Activated T-helper 1 cell treated with anti-CD3 and anti-CD28 coated beads, Interleukin-12 subunit alpha, Interleukin-12 subunit beta, Interleukin-2, Interleukin-4 antibody, amounts not matched to agents 30 ng/mL and 10 ng/mL and 1 ng/mL, durations not matched to agents 14 hours and 24 hours and 36 hours (primary cell): ENCODE results near the gene DCC. TPM values are rescaled to one million over a fixed set of nuclear protein-coding genes. Genes with fewer than 3 reads are reported as not detected.

Source experiments
- DNase-seq: peaks from one replicate; pipeline ENCODE4 v3.0.0; 2021; ENCODE audit warnings: low spot score
- H3K27ac Mint-ChIP-seq: one replicate; pipeline ENCODE4 v1.8.0; 2021; ENCODE audit warnings: mild to moderate bottlenecking, mixed read lengths
- H3K27me3 Mint-ChIP-seq: one replicate; pipeline ENCODE4 v1.8.0; 2022; ENCODE audit warnings: mild to moderate bottlenecking, moderate library complexity, mixed read lengths; ENCODE audit not compliant: insufficient read depth
- H3K36me3 Mint-ChIP-seq: one replicate; pipeline ENCODE4 v1.8.0; 2021; ENCODE audit warnings: low read depth, mixed read lengths
- H3K4me1 Mint-ChIP-seq: one replicate; pipeline ENCODE4 v1.8.0; 2021; ENCODE audit warnings: low read depth, mixed read lengths
- H3K4me3 Mint-ChIP-seq: one replicate; pipeline ENCODE4 v1.8.0; 2021; ENCODE audit warnings: mild to moderate bottlenecking, moderate library complexity, mixed read lengths
- H3K9me3 Mint-ChIP-seq: one replicate; pipeline ENCODE4 v1.8.0; 2021; ENCODE audit warnings: mixed read lengths
- intact Hi-C: fragments of 100-400 bp; cut with micrococcal nuclease; formaldehyde crosslinking; loops from one replicate; pipeline ENCODE4 v1.15.1; 2024
- total RNA-seq: library from RNA; stranded (reverse); gene quantifications from 2 replicates; pipeline ENCODE4 v1.2.3, GENCODE V29; 2022

DCC gene
- total RNA-seq, 1 donor from 2014 or later = not detected

GRCh38 chr18:52602820-52603219, 262.8 kb downstream of the DCC start:
- H3K9me3 Mint-ChIP-seq = peaks cover 4% of the 10 kb centered on the region
- no peak for DNase-seq
- no peak overlapping the region for H3K4me3 Mint-ChIP-seq
- H3K36me3 Mint-ChIP-seq = no peaks in the 10 kb centered on the region
- no peaks in the 10 kb centered on the region for H3K27me3 Mint-ChIP-seq
- intact Hi-C loops = no loop called here
- H3K27ac Mint-ChIP-seq = no peak overlapping the region
- no peaks in the 10 kb centered on the region for H3K4me1 Mint-ChIP-seq

GRCh38 chr18:52605345-52605744, 265.3 kb downstream of the DCC start:
- intact Hi-C loops = no loop called here
- Mint-ChIP-seq H3K4me1 (no peaks in the 10 kb centered on the region), H3K9me3 (no peaks in the 10 kb centered on the region), H3K27ac (no peak overlapping the region), H3K27me3 (no peaks in the 10 kb centered on the region), H3K36me3 (no peaks in the 10 kb centered on the region), H3K4me3 (no peak overlapping the region)
- DNase-seq = no peak

- no peaks in the 10 kb centered on the region for H3K4me1 Mint-ChIP-seq
- intact Hi-C loops = no loop called here
- H3K4me3 Mint-ChIP-seq = no peak overlapping the region
- no peak overlapping the region for H3K27ac Mint-ChIP-seq
- H3K36me3 Mint-ChIP-seq = no peaks in the 10 kb centered on the region
- no peaks in the 10 kb centered on the region for H3K9me3 Mint-ChIP-seq
- no peaks in the 10 kb centered on the region for H3K27me3 Mint-ChIP-seq
- no peak for DNase-seq
These were observed 268.0 kb downstream of the DCC start for GRCh38 chr18:52607985-52608384.

GRCh38 chr18:52610451-52611115, 270.6 kb downstream of the DCC start:
- H3K4me3 Mint-ChIP-seq = no peak overlapping the region

GRCh38 chr18:52612406-52612805, 272.4 kb downstream of the DCC start:
- Mint-ChIP-seq H3K27ac (no peak overlapping the region), H3K27me3 (no peaks in the 10 kb centered on the region), H3K4me1 (no peaks in the 10 kb centered on the region), H3K9me3 (no peaks in the 10 kb centered on the region), H3K36me3 (no peaks in the 10 kb centered on the region), H3K4me3 (no peak overlapping the region)
- intact Hi-C loops = no loop called here
- DNase-seq = no peak

More at GRCh38 chr18:52610451-52611115, 270.6 kb downstream of the DCC start:
- no peaks in the 10 kb centered on the region for H3K4me1 Mint-ChIP-seq
- H3K27me3 Mint-ChIP-seq = no peaks in the 10 kb centered on the region
- intact Hi-C loops = no loop called here
- DNase-seq = no peak
- no peak overlapping the region for H3K27ac Mint-ChIP-seq
- H3K9me3 Mint-ChIP-seq = no peaks in the 10 kb centered on the region
- no peaks in the 10 kb centered on the region for H3K36me3 Mint-ChIP-seq

- Mint-ChIP-seq H3K4me1 (no peaks in the 10 kb centered on the region), H3K36me3 (no peaks in the 10 kb centered on the region), H3K27me3 (no peaks in the 10 kb centered on the region), H3K27ac (no peak overlapping the region), H3K4me3 (no peak overlapping the region), H3K9me3 (no peaks in the 10 kb centered on the region)
- intact Hi-C loops = no loop called here
- DNase-seq = no peak
These were observed 275.3 kb downstream of the DCC start for GRCh38 chr18:52615321-52615720.

- no peak overlapping the region for H3K27ac Mint-ChIP-seq
- H3K4me1 Mint-ChIP-seq = no peaks in the 10 kb centered on the region
- H3K27me3 Mint-ChIP-seq = no peaks in the 10 kb centered on the region
- H3K4me3 Mint-ChIP-seq = no peak overlapping the region
- intact Hi-C loops = no loop called here
- H3K36me3 Mint-ChIP-seq = no peaks in the 10 kb centered on the region
- H3K9me3 Mint-ChIP-seq = no peaks in the 10 kb centered on the region
- no peak for DNase-seq
These were observed 275.9 kb downstream of the DCC start for GRCh38 chr18:52615943-52616342.

- H3K4me1 Mint-ChIP-seq = no peaks in the 10 kb centered on the region
- no peak overlapping the region for H3K27ac Mint-ChIP-seq
- H3K9me3 Mint-ChIP-seq = peaks cover 4% of the 10 kb centered on the region
- H3K4me3 Mint-ChIP-seq = no peak overlapping the region
- no peaks in the 10 kb centered on the region for H3K27me3 Mint-ChIP-seq
- no peak for DNase-seq
- no peaks in the 10 kb centered on the region for H3K36me3 Mint-ChIP-seq
- intact Hi-C loops = no loop called here
These were observed 277.9 kb downstream of the DCC start for GRCh38 chr18:52617931-52618330.

- H3K27ac Mint-ChIP-seq = no peak overlapping the region
- intact Hi-C loops = no loop called here
- H3K4me3 Mint-ChIP-seq = no peak overlapping the region
- H3K9me3 Mint-ChIP-seq = peaks cover 4% of the 10 kb centered on the region
- DNase-seq = no peak
- H3K36me3 Mint-ChIP-seq = no peaks in the 10 kb centered on the region
- H3K4me1 Mint-ChIP-seq = no peaks in the 10 kb centered on the region
- no peaks in the 10 kb centered on the region for H3K27me3 Mint-ChIP-seq
These were observed 281.0 kb downstream of the DCC start for GRCh38 chr18:52620926-52621439.

GRCh38 chr18:52624702-52625101, 284.7 kb downstream of the DCC start:
- H3K27me3 Mint-ChIP-seq = no peaks in the 10 kb centered on the region
- H3K4me1 Mint-ChIP-seq = no peaks in the 10 kb centered on the region
- no peaks in the 10 kb centered on the region for H3K36me3 Mint-ChIP-seq
- no peak overlapping the region for H3K4me3 Mint-ChIP-seq
- no peak overlapping the region for H3K27ac Mint-ChIP-seq
- peaks cover 4% of the 10 kb centered on the region for H3K9me3 Mint-ChIP-seq
- intact Hi-C loops = no loop called here
- DNase-seq = no peak

GRCh38 chr18:52636536-52636935, 296.5 kb downstream of the DCC start:
- H3K36me3 Mint-ChIP-seq = no peaks in the 10 kb centered on the region
- H3K9me3 Mint-ChIP-seq = peaks cover 6% of the 10 kb centered on the region
- H3K4me1 Mint-ChIP-seq = no peaks in the 10 kb centered on the region
- intact Hi-C loops = no loop called here
- no peak for DNase-seq
- no peaks in the 10 kb centered on the region for H3K27me3 Mint-ChIP-seq
- H3K4me3 Mint-ChIP-seq = no peak overlapping the region
- H3K27ac Mint-ChIP-seq = no peak overlapping the region

- Mint-ChIP-seq H3K4me1 (no peaks in the 10 kb centered on the region), H3K27ac (no peak overlapping the region), H3K36me3 (no peaks in the 10 kb centered on the region), H3K4me3 (no peak overlapping the region), H3K9me3 (no peaks in the 10 kb centered on the region), H3K27me3 (no peaks in the 10 kb centered on the region)
- intact Hi-C loops = no loop called here
- no peak for DNase-seq
These were observed 308.2 kb downstream of the DCC start for GRCh38 chr18:52648201-52648600.

- Mint-ChIP-seq H3K4me3 (no peak overlapping the region), H3K4me1 (no peaks in the 10 kb centered on the region), H3K27me3 (no peaks in the 10 kb centered on the region), H3K27ac (no peak overlapping the region), H3K9me3 (no peaks in the 10 kb centered on the region), H3K36me3 (no peaks in the 10 kb centered on the region)
- DNase-seq = no peak
- intact Hi-C loops = no loop called here
These were observed 312.4 kb downstream of the DCC start for GRCh38 chr18:52652391-52652790.
